ENCODE data around the gene NDRG3.
"Not testable (repeated sequence)": the region's sequence is repeated elsewhere in the genome, so short reads cannot be mapped to it uniquely, and the experiment has no call there.

NDRG3 gene

GRCh38 chr20:36641506-36641843 is 104.4 kb downstream of the NDRG3 start:
- DNase-seq: no peak

DNA sequence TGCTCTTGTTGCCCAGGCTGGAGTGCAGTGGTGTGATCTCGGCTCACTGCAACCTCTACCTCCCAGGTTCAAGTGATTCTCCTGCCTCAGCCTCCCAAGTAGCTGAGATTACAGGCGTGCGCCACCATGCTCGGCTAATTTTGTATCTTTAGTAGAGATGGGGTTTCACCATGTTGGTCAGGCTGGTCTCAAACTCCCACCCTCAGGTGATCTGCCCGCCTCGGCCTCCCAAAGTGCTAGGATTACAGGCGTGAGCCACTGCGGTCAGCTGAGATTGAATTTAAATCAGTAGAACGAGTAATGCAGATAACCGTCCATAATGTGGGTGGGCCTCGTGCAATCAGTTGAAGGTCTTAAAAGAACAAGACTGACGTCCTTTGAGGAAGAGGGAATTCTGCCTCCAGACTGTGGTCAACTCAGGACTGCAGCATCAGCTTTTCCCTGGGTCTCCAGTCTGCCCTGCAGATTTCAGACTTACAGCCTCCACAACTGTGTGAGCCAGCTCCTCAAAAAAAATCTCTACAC is 107.0 kb downstream of the NDRG3 start:
- DNase-seq: not testable (repeated sequence)

DNA sequence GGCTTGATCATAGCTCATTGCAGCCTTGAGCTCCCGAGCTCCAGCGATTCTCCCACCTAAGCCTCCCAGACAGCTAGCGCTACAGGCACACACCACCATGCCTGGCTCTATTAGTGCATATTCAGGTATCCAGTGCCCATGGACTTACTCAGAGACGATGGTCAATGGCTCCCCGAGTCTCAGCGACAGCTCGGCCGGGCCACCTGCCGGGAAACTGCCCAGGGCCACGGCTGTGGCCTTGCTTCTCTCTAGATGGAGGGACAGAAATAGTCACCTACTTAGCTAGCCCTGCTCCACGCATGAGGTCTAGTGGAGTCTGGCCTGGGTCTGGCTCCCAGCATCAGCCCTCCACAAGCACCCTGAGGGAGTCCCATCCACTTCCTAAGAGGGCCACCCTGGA is 111.5 kb downstream of the NDRG3 start:
- no peak for DNase-seq

DNA sequence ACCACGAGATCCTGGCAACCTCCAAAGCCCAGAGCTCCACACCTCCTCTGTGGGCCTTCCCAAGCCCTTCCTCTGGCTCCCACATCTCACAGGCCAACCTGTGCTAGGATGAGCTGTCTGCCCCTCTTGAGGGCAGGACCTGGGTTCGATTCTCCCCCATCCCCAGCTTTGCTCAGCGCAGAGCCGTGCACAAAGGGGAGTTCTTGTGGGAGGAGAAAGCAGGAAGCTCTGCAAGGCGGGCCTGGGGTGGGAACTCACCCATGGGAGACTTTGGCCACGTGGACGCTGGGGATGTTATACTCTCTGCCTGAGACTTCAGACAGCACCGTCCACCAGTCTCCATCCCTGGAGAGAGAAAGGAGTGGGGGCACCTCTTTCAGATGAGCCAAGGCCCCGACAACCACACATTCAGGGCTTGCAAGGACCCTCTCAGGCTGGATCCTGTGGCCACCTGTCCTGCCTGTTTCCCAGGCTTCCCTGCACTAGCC is 112.6 kb downstream of the NDRG3 start:
- no peak for DNase-seq

GRCh38 chr20:36632487-36633284 is 113.2 kb downstream of the NDRG3 start:
- DNase-seq: no peak

GRCh38 chr20:36632147-36632486 is 113.8 kb downstream of the NDRG3 start:
- DNase-seq: no peak

DNA sequence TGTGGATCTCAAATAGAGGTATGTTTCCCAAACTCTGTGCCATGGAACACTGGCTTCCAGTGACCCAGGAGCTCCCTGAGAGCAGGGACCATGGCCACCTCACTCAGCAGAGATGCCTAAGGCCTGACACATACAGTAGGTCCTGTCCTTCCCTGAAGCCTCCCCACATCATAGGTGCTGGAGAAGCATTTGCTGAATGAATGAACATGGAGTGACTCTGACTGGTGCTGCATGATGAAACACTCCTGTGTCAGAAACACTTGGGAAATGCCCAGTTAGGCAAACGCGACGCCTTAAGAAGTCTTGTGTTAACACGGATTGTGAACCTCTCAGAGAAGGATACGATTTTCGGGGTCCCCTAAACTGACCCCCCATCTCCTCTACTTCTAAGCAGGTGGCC is 114.2 kb downstream of the NDRG3 start:
- DNase-seq: no peak

- no peak for DNase-seq
These were observed 115.9 kb downstream of the NDRG3 start for GRCh38 chr20:36629719-36630681.

- DNase-seq: no peak
These were observed 117.8 kb downstream of the NDRG3 start for GRCh38 chr20:36628076-36628475.

GRCh38 chr20:36624944-36625324 is 121.0 kb downstream of the NDRG3 start:
- no peak for DNase-seq

- DNase-seq: no peak
These were observed 121.6 kb downstream of the NDRG3 start for GRCh38 chr20:36624068-36624943.

DNA sequence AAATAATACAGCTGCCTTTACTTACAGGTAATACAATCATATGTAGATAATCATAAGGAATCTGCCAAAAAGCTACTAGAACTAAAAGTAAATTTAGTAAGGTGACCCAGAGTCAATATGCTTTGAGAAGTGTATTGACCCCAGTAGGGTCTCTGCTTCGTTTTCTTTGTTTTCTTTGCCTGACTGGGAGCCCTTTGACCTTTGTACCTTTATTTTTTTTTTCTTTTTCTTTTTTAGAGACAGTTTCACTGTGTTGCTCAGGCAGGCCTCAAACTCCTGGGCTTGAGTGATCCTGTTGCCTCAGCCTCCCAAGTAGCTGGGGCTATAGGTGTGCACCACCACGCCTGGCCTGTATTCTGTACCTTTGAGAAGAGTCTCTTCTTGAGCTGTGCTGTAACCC is 122.4 kb downstream of the NDRG3 start:
- no peak for DNase-seq

- no peak for DNase-seq
These were observed 125.0 kb downstream of the NDRG3 start for GRCh38 chr20:36620917-36621316.

GRCh38 chr20:36614781-36615557 is 130.9 kb downstream of the NDRG3 start:
- no peak for DNase-seq

DNA sequence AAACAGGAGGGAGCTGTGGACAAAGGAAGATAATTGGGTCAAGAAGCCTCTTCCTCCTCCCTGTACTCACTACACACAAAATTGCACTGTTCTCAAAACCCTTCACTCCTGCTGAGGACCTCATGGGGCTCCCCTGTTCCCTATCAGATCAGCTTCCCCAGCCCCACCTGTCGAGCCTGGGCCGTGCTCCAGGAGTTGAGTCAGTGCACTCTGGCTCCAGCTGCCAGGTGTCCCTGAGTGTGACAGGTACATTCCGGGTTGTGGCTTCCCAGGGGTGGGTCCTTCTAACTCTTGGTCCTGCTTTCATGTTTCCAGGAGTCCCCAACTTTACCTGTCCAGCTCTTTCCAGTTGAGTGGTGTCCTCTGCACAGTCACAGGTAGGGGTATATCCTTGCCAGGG is 131.9 kb downstream of the NDRG3 start:
- DNase-seq: peak; percentile 87

DNA sequence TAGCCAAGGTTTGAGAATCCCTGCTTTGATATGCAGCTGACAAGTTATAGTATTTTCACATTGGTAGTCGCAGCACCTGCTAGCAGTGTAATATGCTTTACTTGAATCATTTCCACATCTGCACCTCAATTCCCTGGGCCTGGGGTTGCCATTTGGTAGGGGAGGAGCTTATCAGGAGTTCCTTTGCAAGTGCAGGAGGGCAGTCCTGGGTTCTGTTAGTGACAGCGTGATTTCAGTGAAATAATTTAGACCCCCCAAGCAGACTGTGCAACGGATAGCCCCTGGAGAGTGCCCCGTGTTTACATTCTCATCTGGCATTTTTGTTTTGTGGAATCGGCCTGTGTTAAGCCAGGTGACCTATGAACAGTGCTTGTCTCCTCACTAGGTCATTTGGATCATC is 134.3 kb downstream of the NDRG3 start:
- no peak for DNase-seq

- not testable (repeated sequence) for DNase-seq
These were observed 137.5 kb downstream of the NDRG3 start for GRCh38 chr20:36608388-36608728.

GRCh38 chr20:36607586-36608387 is 138.1 kb downstream of the NDRG3 start:
- DNase-seq: no peak

DNA sequence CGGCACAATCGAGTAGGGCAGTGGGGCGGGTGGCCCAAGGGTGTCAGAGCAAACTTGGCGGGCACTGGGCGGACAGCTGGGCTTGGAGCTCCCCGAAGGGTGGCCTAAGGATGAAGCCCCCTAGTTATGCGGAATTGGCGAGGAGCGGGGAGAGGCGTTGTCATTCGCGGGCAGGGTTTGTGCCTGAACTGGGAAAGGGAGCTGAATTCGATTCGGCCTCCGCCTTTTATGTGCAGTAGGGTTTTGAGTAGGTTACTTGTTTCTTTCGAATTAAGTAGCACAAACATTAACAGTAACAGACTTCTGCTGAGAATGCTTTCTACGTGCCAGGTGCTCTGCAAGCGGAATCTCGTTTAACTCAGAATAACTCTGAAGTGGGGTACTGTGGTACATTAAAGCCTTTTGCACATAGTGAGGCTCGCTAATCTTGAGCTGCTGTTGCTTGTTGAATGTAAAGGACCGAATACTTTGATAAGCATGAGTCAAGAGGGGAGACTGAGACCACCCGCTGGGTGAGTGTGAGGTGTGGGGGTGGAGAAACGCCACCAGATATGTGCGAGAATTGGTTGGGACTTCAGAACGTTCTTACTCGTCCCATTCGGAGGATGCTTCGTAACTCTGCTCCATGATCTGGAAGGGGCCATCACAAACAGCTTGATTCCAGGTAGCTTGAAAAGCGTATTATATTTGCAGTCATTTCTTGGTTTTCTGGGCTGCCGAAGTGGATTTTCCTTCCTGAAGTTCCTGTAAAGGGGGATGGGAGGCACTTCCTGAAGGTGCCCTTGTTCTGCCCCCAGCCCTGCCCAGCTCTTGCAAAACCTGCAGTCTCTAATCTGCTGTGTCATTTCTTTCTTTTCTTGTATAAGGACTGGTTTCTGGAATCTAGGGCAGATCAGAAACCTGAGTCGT is 139.5 kb downstream of the NDRG3 start:
- DNase-seq: no peak
